SK-N-SH treated with all-trans-retinoic acid at 6 μM for 48 hours (cell line): ENCODE measurements around the gene RHOT2.

Experiments
- ATAC-seq: fragments of 200-7000 bp; cut with Tn5 transposase; 3 replicates; pipeline ENCODE4 v1.9.1; 2020; ENCODE audit warnings: mild to moderate bottlenecking, moderate library complexity
- ARNTL ChIP-seq: fragments of 450-650 bp; formaldehyde crosslinking; IDR thresholded peaks from 2 replicates; pipeline ENCODE4 v1.5.0; 2020; ENCODE audit warnings: low read depth, mild to moderate bottlenecking, moderate library complexity, borderline replicate concordance
- BACH2 ChIP-seq: fragments of 250-450 bp; sonication (Bioruptor Pico); IDR thresholded peaks from 2 replicates; pipeline ENCODE4 v1.9.0; 2021; ENCODE audit warnings: mild to moderate bottlenecking, borderline replicate concordance
- CSDC2 ChIP-seq: fragments of 250-450 bp; sonication (Bioruptor Pico); IDR thresholded peaks from 2 replicates; pipeline ENCODE4 v1.5.0; 2020; ENCODE audit warnings: mild to moderate bottlenecking, moderate library complexity
- ESRRG ChIP-seq: fragments of 250-450 bp; sonication (Bioruptor Pico); IDR thresholded peaks from 2 replicates; pipeline ENCODE4 v1.6.1; 2021; ENCODE audit warnings: mild to moderate bottlenecking
- GLIS3 ChIP-seq: fragments of 250-450 bp; sonication (Bioruptor Pico); IDR thresholded peaks from 2 replicates; pipeline ENCODE4 v1.5.0; 2020; ENCODE audit warnings: mild to moderate bottlenecking, moderate library complexity
- ISL1 ChIP-seq: fragments of 250-450 bp; sonication (Bioruptor Pico); IDR thresholded peaks from 2 replicates; pipeline ENCODE4 v2.1.2; 2022; ENCODE audit warnings: mild to moderate bottlenecking, moderate library complexity
- OSR1 ChIP-seq: fragments of 250-450 bp; sonication (Bioruptor Pico); IDR thresholded peaks from 2 replicates; pipeline ENCODE4 v1.8.0; 2022; ENCODE audit warnings: moderate library complexity, mild to moderate bottlenecking, inconsistent platforms
- PPARA ChIP-seq: fragments of 250-450 bp; sonication (Bioruptor Pico); IDR thresholded peaks from 2 replicates; pipeline ENCODE4 v1.5.0; 2020; ENCODE audit warnings: mild to moderate bottlenecking, borderline replicate concordance
- RARB ChIP-seq: fragments of 250-450 bp; sonication (Bioruptor Pico); IDR thresholded peaks from 2 replicates; pipeline ENCODE4 v1.8.0; 2021; ENCODE audit warnings: mild to moderate bottlenecking, moderate library complexity
- SNAI2 ChIP-seq: fragments of 250-450 bp; sonication (Bioruptor Pico); IDR thresholded peaks from 2 replicates; pipeline ENCODE4 v1.5.0; 2020; ENCODE audit warnings: mild to moderate bottlenecking, moderate library complexity
- TCF4 ChIP-seq: fragments of 250-450 bp; sonication (Bioruptor Pico); IDR thresholded peaks from 2 replicates; pipeline ENCODE4 v1.8.0; 2021; ENCODE audit warnings: mild to moderate bottlenecking, moderate library complexity, borderline replicate concordance
- ZC3H10 ChIP-seq: fragments of 250-450 bp; sonication (Bioruptor Pico); IDR thresholded peaks from 2 replicates; pipeline ENCODE4 v1.5.1; 2021; ENCODE audit warnings: mild to moderate bottlenecking, moderate library complexity
- ZFP3 ChIP-seq: fragments of 250-450 bp; sonication (Bioruptor Pico); IDR thresholded peaks from 2 replicates; pipeline ENCODE4 v1.5.0; 2020; ENCODE audit warnings: mild to moderate bottlenecking, moderate library complexity
- ZFP30 ChIP-seq: fragments of 450-650 bp; formaldehyde crosslinking; IDR thresholded peaks from 2 replicates; pipeline ENCODE4 v1.5.0; 2022; ENCODE audit warnings: mild to moderate bottlenecking, moderate library complexity
- ZNF565 ChIP-seq: fragments of 450-650 bp; formaldehyde crosslinking; conservative IDR thresholded peaks from 2 replicates; pipeline ENCODE4 v1.5.0; 2020; ENCODE audit warnings: low read depth, mild to moderate bottlenecking, moderate library complexity
- ZNF70 ChIP-seq: fragments of 450-650 bp; formaldehyde crosslinking; IDR thresholded peaks from 2 replicates; pipeline ENCODE4 v1.5.0; 2020; ENCODE audit warnings: mild to moderate bottlenecking, moderate library complexity
- ZNF8 ChIP-seq: fragments of 450-650 bp; formaldehyde crosslinking; IDR thresholded peaks from 2 replicates; pipeline ENCODE4 v1.5.0; 2020; ENCODE audit warnings: mild to moderate bottlenecking, moderate library complexity
- TF ChIP-seq, protein P1 (sequence below): fragments of 250-450 bp; sonication (Bioruptor Pico); IDR thresholded peaks from 2 replicates; pipeline ENCODE4 v1.5.0; 2020; ENCODE audit warnings: mild to moderate bottlenecking, moderate library complexity
- TF ChIP-seq, protein P2 (sequence below): fragments of 250-450 bp; sonication (Bioruptor Pico); IDR thresholded peaks from 2 replicates; pipeline ENCODE4 v1.5.1; 2020; ENCODE audit warnings: low read depth, mild to moderate bottlenecking, moderate library complexity
- TF ChIP-seq, protein P3 (sequence below): fragments of 250-450 bp; sonication (Bioruptor Pico); IDR thresholded peaks from 2 replicates; pipeline ENCODE4 v1.5.1; 2021; ENCODE audit warnings: mild to moderate bottlenecking, moderate library complexity
- TF ChIP-seq, protein P4 (sequence below): fragments of 250-450 bp; sonication (Bioruptor Pico); IDR thresholded peaks from 2 replicates; pipeline ENCODE4 v1.8.0; 2021; ENCODE audit warnings: low read depth, mild to moderate bottlenecking, moderate library complexity, borderline replicate concordance

RHOT2 gene

DNA sequence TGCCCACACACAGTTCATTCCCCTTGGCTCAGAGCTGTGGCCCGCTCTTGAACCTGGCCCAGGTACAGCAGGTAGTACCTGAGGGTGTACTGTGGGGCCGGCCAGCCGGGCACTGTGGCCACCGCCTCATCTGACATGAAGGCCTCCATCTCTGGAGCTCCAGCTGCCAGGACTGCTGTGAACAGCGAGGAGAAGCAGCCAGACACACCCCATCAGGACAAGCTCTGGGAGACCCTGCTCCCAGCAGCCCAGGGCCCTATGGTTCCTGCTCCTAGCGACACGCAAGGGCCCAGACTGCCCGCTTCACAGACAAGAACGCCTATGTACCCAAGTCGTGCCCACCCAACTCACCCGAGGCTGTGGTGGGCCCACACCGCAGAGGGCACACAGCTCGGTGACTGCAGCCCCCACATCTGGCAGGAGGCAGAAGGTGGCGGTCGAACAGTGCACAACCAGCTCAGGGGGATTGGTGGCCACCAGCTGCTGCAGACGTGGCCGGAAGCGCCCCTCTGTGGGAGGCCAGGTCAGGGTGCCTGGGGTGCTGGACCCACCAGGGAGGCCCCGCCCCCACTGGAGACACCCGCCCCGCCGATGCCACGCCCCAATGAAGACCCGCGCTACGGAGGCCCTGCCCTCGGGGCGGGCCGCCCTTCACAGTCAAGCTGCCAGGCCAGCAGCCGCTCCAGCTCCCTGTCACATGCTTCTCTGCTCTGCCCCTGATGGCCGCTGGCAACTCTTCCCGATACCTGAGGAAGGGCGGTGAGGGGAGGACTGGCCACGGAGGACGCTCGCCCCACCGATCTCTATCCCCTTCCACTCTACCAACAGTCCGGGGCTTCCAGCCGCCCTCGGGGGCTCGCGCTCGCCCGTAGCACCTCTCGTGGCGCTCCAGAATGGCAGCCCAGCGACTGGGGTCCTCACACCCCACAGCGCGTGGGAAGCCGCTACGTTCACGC lies 11.2 kb downstream of the RHOT2 start:
- peak; percentile 44 for ATAC-seq

DNA sequence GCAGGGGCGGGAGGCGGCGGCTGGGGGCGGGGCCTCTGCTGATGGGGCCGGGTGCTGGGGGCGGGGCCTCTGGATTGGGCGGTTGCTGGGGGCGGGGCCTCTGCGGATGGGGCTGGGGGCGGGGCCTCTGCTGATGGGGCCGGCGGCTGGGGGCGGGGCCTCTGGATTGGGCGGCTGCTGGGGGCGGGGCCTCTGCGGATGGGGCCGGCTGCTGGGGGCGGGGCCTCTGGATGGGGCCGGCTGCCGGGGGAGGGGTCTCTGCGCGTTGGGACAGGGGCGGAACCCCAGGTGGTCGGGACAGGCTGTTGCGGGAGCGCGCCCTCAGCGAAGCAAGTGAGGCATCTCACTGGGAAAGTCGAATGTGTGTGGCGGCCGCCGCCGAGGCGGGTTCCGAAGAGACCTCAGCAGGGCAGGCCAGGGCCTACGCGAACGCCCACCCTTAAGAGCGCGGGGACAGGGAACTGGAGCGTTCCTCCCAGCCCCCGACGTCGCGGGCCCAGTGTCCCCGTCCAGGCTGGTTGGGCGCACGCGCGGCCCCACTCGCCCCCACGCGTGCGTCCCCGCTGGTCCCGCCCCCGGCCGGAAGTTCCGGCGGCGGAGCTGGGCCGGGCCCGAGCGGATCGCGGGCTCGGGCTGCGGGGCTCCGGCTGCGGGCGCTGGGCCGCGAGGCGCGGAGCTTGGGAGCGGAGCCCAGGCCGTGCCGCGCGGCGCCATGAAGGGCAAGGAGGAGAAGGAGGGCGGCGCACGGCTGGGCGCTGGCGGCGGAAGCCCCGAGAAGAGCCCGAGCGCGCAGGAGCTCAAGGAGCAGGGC lies 12.1 kb downstream of the RHOT2 start, which contains the start of gene STUB1:
Gene STUB1 (plus strand): TSS at position 597 of the 811 bp plus-strand sequence. CDS start 116 bp downstream, at position 713.
- TF ChIP-seq OSR1 (CRISPR knock-in tag) (no peak), ZNF70 (CRISPR knock-in tag) (no peak), ZNF565 (CRISPR knock-in tag) (no peak), ZFP3 (CRISPR knock-in tag) (no peak), RARB (CRISPR knock-in tag) (no peak), ISL1 (CRISPR knock-in tag) (no peak), ZFP30 (CRISPR knock-in tag) (no peak), TCF4 (no peak), ESRRG (CRISPR knock-in tag) (no peak), PPARA (CRISPR knock-in tag) (no peak), BACH2 (CRISPR knock-in tag) (no peak), ZNF8 (CRISPR knock-in tag) (no peak), ARNTL (CRISPR knock-in tag) (no peak)
- TF ChIP-seq, protein P1, sequence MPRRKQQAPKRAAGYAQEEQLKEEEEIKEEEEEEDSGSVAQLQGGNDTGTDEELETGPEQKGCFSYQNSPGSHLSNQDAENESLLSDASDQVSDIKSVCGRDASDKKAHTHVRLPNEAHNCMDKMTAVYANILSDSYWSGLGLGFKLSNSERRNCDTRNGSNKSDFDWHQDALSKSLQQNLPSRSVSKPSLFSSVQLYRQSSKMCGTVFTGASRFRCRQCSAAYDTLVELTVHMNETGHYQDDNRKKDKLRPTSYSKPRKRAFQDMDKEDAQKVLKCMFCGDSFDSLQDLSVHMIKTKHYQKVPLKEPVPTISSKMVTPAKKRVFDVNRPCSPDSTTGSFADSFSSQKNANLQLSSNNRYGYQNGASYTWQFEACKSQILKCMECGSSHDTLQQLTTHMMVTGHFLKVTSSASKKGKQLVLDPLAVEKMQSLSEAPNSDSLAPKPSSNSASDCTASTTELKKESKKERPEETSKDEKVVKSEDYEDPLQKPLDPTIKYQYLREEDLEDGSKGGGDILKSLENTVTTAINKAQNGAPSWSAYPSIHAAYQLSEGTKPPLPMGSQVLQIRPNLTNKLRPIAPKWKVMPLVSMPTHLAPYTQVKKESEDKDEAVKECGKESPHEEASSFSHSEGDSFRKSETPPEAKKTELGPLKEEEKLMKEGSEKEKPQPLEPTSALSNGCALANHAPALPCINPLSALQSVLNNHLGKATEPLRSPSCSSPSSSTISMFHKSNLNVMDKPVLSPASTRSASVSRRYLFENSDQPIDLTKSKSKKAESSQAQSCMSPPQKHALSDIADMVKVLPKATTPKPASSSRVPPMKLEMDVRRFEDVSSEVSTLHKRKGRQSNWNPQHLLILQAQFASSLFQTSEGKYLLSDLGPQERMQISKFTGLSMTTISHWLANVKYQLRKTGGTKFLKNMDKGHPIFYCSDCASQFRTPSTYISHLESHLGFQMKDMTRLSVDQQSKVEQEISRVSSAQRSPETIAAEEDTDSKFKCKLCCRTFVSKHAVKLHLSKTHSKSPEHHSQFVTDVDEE (CRISPR knock-in tag), result no peak
- TF ChIP-seq, protein P2, sequence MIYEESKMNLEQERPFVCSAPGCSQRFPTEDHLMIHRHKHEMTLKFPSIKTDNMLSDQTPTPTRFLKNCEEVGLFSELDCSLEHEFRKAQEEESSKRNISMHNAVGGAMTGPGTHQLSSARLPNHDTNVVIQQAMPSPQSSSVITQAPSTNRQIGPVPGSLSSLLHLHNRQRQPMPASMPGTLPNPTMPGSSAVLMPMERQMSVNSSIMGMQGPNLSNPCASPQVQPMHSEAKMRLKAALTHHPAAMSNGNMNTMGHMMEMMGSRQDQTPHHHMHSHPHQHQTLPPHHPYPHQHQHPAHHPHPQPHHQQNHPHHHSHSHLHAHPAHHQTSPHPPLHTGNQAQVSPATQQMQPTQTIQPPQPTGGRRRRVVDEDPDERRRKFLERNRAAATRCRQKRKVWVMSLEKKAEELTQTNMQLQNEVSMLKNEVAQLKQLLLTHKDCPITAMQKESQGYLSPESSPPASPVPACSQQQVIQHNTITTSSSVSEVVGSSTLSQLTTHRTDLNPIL (CRISPR knock-in tag), result no peak
- peak; percentile 48 for ATAC-seq

More for the DNA sequence above, 11.2 kb downstream of the RHOT2 start:
- TF ChIP-seq, protein P3, sequence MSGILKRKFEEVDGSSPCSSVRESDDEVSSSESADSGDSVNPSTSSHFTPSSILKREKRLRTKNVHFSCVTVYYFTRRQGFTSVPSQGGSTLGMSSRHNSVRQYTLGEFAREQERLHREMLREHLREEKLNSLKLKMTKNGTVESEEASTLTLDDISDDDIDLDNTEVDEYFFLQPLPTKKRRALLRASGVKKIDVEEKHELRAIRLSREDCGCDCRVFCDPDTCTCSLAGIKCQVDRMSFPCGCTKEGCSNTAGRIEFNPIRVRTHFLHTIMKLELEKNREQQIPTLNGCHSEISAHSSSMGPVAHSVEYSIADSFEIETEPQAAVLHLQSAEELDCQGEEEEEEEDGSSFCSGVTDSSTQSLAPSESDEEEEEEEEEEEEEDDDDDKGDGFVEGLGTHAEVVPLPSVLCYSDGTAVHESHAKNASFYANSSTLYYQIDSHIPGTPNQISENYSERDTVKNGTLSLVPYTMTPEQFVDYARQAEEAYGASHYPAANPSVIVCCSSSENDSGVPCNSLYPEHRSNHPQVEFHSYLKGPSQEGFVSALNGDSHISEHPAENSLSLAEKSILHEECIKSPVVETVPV (CRISPR knock-in tag), result no peak
- TF ChIP-seq PPARA (CRISPR knock-in tag) (no peak), CSDC2 (no peak), SNAI2 (CRISPR knock-in tag) (no peak), ISL1 (CRISPR knock-in tag) (no peak), ZNF70 (CRISPR knock-in tag) (no peak), ZNF565 (CRISPR knock-in tag) (no peak), ZNF8 (CRISPR knock-in tag) (no peak), ZFP3 (CRISPR knock-in tag) (no peak), GLIS3 (CRISPR knock-in tag) (no peak)
- TF ChIP-seq, protein P4, sequence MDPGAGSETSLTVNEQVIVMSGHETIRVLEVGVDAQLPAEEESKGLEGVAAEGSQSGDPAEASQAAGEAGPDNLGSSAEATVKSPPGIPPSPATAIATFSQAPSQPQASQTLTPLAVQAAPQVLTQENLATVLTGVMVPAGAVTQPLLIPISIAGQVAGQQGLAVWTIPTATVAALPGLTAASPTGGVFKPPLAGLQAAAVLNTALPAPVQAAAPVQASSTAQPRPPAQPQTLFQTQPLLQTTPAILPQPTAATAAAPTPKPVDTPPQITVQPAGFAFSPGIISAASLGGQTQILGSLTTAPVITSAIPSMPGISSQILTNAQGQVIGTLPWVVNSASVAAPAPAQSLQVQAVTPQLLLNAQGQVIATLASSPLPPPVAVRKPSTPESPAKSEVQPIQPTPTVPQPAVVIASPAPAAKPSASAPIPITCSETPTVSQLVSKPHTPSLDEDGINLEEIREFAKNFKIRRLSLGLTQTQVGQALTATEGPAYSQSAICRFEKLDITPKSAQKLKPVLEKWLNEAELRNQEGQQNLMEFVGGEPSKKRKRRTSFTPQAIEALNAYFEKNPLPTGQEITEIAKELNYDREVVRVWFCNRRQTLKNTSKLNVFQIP, result no peak

DNA sequence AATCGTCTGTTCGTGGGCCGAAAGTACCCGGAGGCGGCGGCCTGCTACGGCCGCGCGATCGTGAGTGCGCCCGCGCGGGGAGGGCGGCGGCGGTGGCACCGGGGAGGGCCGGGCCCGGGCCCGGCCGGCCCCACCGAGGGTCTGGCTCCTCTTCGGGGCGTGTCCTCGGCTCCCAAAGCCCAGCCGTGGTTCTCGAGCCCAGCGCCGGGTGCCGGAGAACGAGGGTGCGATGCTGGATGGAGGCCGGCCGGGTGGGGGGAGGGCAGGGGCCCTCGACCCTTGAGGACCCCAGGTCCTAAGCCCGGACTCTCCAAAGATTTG lies 12.7 kb downstream of the RHOT2 start:
- ATAC-seq, result no peak
- TF ChIP-seq ZC3H10 (CRISPR knock-in tag) (no peak), PPARA (CRISPR knock-in tag) (no peak), TCF4 (no peak)
- TF ChIP-seq, protein P4, result no peak
